Testis (tissue), 3 donors: ENCODE data around the gene STEAP3. TPM values are rescaled to one million over a fixed set of nuclear protein-coding genes. Genes with fewer than 3 reads are reported as not detected.

Experiments
- DNase-seq: peaks from one replicate; pipeline ENCODE4 v3.0.0-alpha.2; 2019
- H3K27ac ChIP-seq, 2 donors: fragments of 200-600 bp; sonication (generic); one replicate each; pipeline ENCODE4 v1.5.1; 2019
- H3K27me3 ChIP-seq: fragments of 200-600 bp; sonication (generic); one replicate; pipeline ENCODE4 v1.5.1; 2019
- H3K36me3 ChIP-seq: fragments of 200-600 bp; sonication (generic); one replicate; pipeline ENCODE4 v1.5.1; 2017; ENCODE audit warnings: low read depth; ENCODE audit errors: missing control alignments
- H3K4me1 ChIP-seq: fragments of 200-600 bp; sonication (generic); one replicate; pipeline ENCODE4 v1.5.1; 2019
- H3K4me3 ChIP-seq, 2 donors: fragments of 200-600 bp; sonication (generic); one replicate each; pipeline ENCODE4 v1.5.1; 2017 to 2019
- H3K9me3 ChIP-seq: fragments of 200-600 bp; sonication (generic); one replicate; pipeline ENCODE4 v1.5.1; 2017
- CTCF ChIP-seq, 3 experiments: fragments of 450-650 bp in 2 of 3; fragments of 200-600 bp in 1 of 3; sonication (generic) in 1 of 3; IDR thresholded peaks; one replicate each; pipeline ENCODE4 v1.5.1; 2016 to 2019; ENCODE audit warnings: antibody characterized with exemption in 3 of 3, mild to moderate bottlenecking in 2 of 3, moderate library complexity in 1 of 3
- POLR2A ChIP-seq: fragments of 450-650 bp; IDR thresholded peaks from one replicate; pipeline ENCODE4 v1.6.1; 2017; ENCODE audit warnings: antibody characterized with exemption, mild to moderate bottlenecking, moderate library complexity
- WGBS, 2 donors: methylation state at CpG; one replicate each; pipeline ENCODE4 v1.1.5; 2018; 5-methylcytosine and 5-hydroxymethylcytosine counted together
- intact Hi-C: fragments of 100-400 bp; cut with DNase I; formaldehyde crosslinking; loops from one replicate; pipeline ENCODE4 v1.15.1; 2023; ENCODE audit warnings: low total_unique reads
- polyA plus RNA-seq: library from polyadenylated mRNA; stranded (reverse); fragments of 350-450 nt; fragmentation: Illumina TruSeq; extraction: RNeasy Lipid Tissue Mini Kit (QIAGEN cat#74804); gene quantifications from one replicate; pipeline ENCODE4 v1.2.3, GENCODE V29; 2014; ENCODE audit warnings: low read depth, low replicate concordance; ENCODE audit not compliant: insufficient read depth
- total RNA-seq, 2 donors: library from RNA; depleted of rRNA; stranded (reverse); fragments of >200 nt; gene quantifications; one replicate each; pipeline ENCODE4 v1.2.3, GENCODE V29; 2016

The STEAP3 gene
- total and polyA plus RNA-seq, 3 donors from 2014 or later: 5.1 to 11.9 (median 5.6) TPM

- Histone ChIP-seq H3K27ac (no peak overlapping the region), H3K4me1 (peaks cover 24% of the 10 kb centered on the region), H3K36me3 (no peaks in the 10 kb centered on the region), H3K27me3 (no peaks in the 10 kb centered on the region), H3K4me3 (no peak overlapping the region), H3K9me3 (no peaks in the 10 kb centered on the region)
- intact Hi-C loops: no loop called here
- 79 to 84% methylated on average over 7 of the region's 7 CpGs for WGBS, 2 donors
- no peak for TF ChIP-seq POLR2A
- no peak for TF ChIP-seq CTCF (IDR thresholded peaks at IDR 0.05)
- no peak for DNase-seq
Measured at GRCh38 chr2:119196301-119197125, 27.1 kb upstream of the STEAP3 start.

GRCh38 chr2:119197126-119197405 lies 26.6 kb upstream of the STEAP3 start:
- no peak for TF ChIP-seq CTCF (IDR thresholded peaks at IDR 0.05)
- no peak for TF ChIP-seq POLR2A
- DNase-seq: no peak
- intact Hi-C loops: no loop called here
- Histone ChIP-seq H3K27ac (no peak overlapping the region), H3K9me3 (no peaks in the 10 kb centered on the region), H3K4me3 (no peak overlapping the region), H3K4me1 (peaks cover 24% of the 10 kb centered on the region), H3K36me3 (no peaks in the 10 kb centered on the region), H3K27me3 (no peaks in the 10 kb centered on the region)

- Histone ChIP-seq H3K27me3 (no peaks in the 10 kb centered on the region), H3K9me3 (no peaks in the 10 kb centered on the region), H3K4me3 (no peak overlapping the region), H3K4me1 (peaks cover 24% of the 10 kb centered on the region), H3K27ac (no peak overlapping the region), H3K36me3 (no peaks in the 10 kb centered on the region)
- intact Hi-C loops: no loop called here
- WGBS, 2 donors: 41 to 45% methylated on average over 10 of the region's 10 CpGs
- no peak for TF ChIP-seq CTCF (IDR thresholded peaks at IDR 0.05)
- no peak for TF ChIP-seq POLR2A
- peak; percentile 39 for DNase-seq
Measured at GRCh38 chr2:119197529-119198239, 25.9 kb upstream of the STEAP3 start.

GRCh38 chr2:119198240-119198840 lies 25.3 kb upstream of the STEAP3 start:
- Histone ChIP-seq H3K27me3 (no peaks in the 10 kb centered on the region), H3K9me3 (no peaks in the 10 kb centered on the region), H3K4me1 (peaks cover 24% of the 10 kb centered on the region), H3K27ac (no peak overlapping the region), H3K4me3 (no peak overlapping the region), H3K36me3 (no peaks in the 10 kb centered on the region)
- DNase-seq: no peak
- WGBS, 2 donors: 45% methylated on average over 7 of the region's 7 CpGs
- intact Hi-C loops: no loop called here
- TF ChIP-seq POLR2A (no peak), CTCF (IDR thresholded peaks at IDR 0.05) (no peak)
